Transverse colon (tissue), 4 donors: Measurements from ENCODE around the gene STAT3. TPM values are rescaled to one million over a fixed set of nuclear protein-coding genes. Genes with fewer than 3 reads are reported as not detected.
A peak's percentile ranks its signal among the peaks of the same experiment; 100 is the strongest.
"Not testable (repeated sequence)": the region's sequence is repeated elsewhere in the genome, so short reads cannot be mapped to it uniquely, and the experiment has no call there.

Source experiments
- DNase-seq: peaks from one replicate; pipeline ENCODE4 v3.0.0-alpha.2; 2019
- H3K27ac ChIP-seq, 4 donors: fragments of 200-600 bp; sonication (generic); 2 replicates each; pipeline ENCODE4 v1.5.1; 2016 to 2018; ENCODE audit warnings: inconsistent platforms in 4 of 4
- H3K27me3 ChIP-seq: fragments of 200-600 bp; sonication (generic); 2 replicates; pipeline ENCODE4 v1.5.1; 2017; ENCODE audit warnings: inconsistent platforms
- H3K36me3 ChIP-seq, 4 donors: fragments of 200-600 bp; sonication (generic); 2 replicates each; pipeline ENCODE4 v1.5.1; 2017 to 2019; ENCODE audit warnings: inconsistent platforms in 4 of 4
- H3K4me1 ChIP-seq, 4 donors: fragments of 200-600 bp; sonication (generic); 2 replicates each; pipeline ENCODE4 v1.5.1; 2017 to 2020; ENCODE audit warnings: inconsistent platforms in 4 of 4
- H3K4me3 ChIP-seq, 4 donors: fragments of 200-600 bp; sonication (generic); 1 replicate in 1 of 4; 2 replicates in 3 of 4; pipeline versions ENCODE4 v1.5.1 to v1.6.1; 2017 to 2019; ENCODE audit warnings: inconsistent platforms in 4 of 4
- H3K9me3 ChIP-seq, 2 donors: fragments of 200-600 bp; sonication (generic); 2 replicates each; pipeline ENCODE4 v1.5.1; 2017 to 2019; ENCODE audit warnings: inconsistent platforms in 2 of 2
- CTCF ChIP-seq, 5 experiments: fragments of 200-600 bp in 3 of 5; fragments of 450-650 bp in 2 of 5; sonication (generic) in 3 of 5; IDR thresholded peaks; 1 replicate in 2 of 5; 2 replicates in 3 of 5; pipeline ENCODE4 v1.5.1; 2016 to 2017; ENCODE audit warnings: antibody characterized with exemption in 5 of 5, inconsistent platforms in 3 of 5, mild to moderate bottlenecking in 2 of 5, moderate library complexity in 1 of 5
- EP300 ChIP-seq: sonication (generic); formaldehyde crosslinking; IDR thresholded peaks from one replicate; pipeline ENCODE4 v1.6.1; 2017; ENCODE audit warnings: antibody characterized with exemption, low read depth
- POLR2A ChIP-seq: fragments of 450-650 bp; IDR thresholded peaks from one replicate; pipeline ENCODE4 v1.6.1; 2016; ENCODE audit warnings: antibody characterized with exemption, mild to moderate bottlenecking, moderate library complexity
- POLR2AphosphoS5 ChIP-seq, 3 donors: sonication (generic); formaldehyde crosslinking; IDR thresholded peaks; one replicate each; pipeline ENCODE4 v1.6.1; 2016; ENCODE audit warnings: antibody characterized with exemption in 3 of 3
- WGBS, 2 donors: methylation state at CpG; one replicate each; pipeline ENCODE4 v1.1.5; 2018; ENCODE audit warnings: low coverage in 1 of 2; 5-methylcytosine and 5-hydroxymethylcytosine counted together
- in situ Hi-C, 4 donors: fragments of 200-750 bp; cut with MboI; loops; one replicate each; pipeline versions ENCODE4 v1.15.0 to v1.15.1; 2017; ENCODE audit warnings: low sequenced_read_pairs in 3 of 4, low pct_ligation_motif_present in 1 of 4, low pct_unique_long_range_greater_than_20kb in 1 of 4
- intact Hi-C: fragments of 100-400 bp; cut with DNase I; formaldehyde crosslinking; loops from one replicate; pipeline ENCODE4 v1.15.1; 2023; ENCODE audit warnings: low total_unique reads
- total RNA-seq, 4 donors: library from RNA; depleted of rRNA; stranded (reverse); fragments of >200 nt; gene quantifications; one replicate each; pipeline ENCODE4 v1.1.0, GENCODE V29; 2016

STAT3 gene
- total RNA-seq, 4 donors from 2014 or later, result 110 to 156 (median 130) TPM

- in situ Hi-C loops, result not testable (repeated sequence)
Observed at GRCh38 chr17:42366176-42367023, 21.8 kb downstream of the STAT3 start.

GRCh38 chr17:42365136-42365535 is 23.1 kb downstream of the STAT3 start:
- Histone ChIP-seq H3K27me3 (no peaks in the 10 kb centered on the region), H3K36me3 (peaks cover 0 to 5% (median 0%) of the 10 kb centered on the region in 4 donors), H3K4me1 (peaks cover 31 to 81% (median 38%) of the 10 kb centered on the region in 4 donors), H3K4me3 (no peak overlapping the region), H3K27ac (no peak overlapping the region), H3K9me3 (no peaks in the 10 kb centered on the region)
- intact Hi-C loops (no loop called here), in situ Hi-C loops (no loop called here)
- no peak for DNase-seq
- TF ChIP-seq CTCF (IDR thresholded peaks at IDR 0.05), result no peak
- TF ChIP-seq POLR2A, result no peak
- no peak for TF ChIP-seq EP300
- no peak for TF ChIP-seq POLR2AphosphoS5 (IDR thresholded peaks at IDR 0.05)
- WGBS, 2 donors, result 77 to 80% methylated on average over 3 to 9 of the region's 9 CpGs

More at GRCh38 chr17:42366176-42367023, 21.8 kb downstream of the STAT3 start:
- H3K4me3 ChIP-seq, DNase-seq, H3K36me3 ChIP-seq, H3K27me3 ChIP-seq, H3K9me3 ChIP-seq, intact Hi-C loops: not testable (repeated sequence)
- WGBS, 2 donors, result 82 to 86% methylated on average over 2 to 13 of the region's 13 CpGs
- Histone ChIP-seq H3K4me1 (peaks cover 31 to 75% (median 37%) of the 10 kb centered on the region in 4 donors), H3K27ac (peak overlapping the region in 2 of 4 donors; percentile 0 to 22)

GRCh38 chr17:42363767-42364585 is 24.3 kb downstream of the STAT3 start:
- intact Hi-C loops, result no loop called here
- Histone ChIP-seq H3K9me3 (no peaks in the 10 kb centered on the region), H3K27me3 (no peaks in the 10 kb centered on the region), H3K36me3 (peaks cover 0 to 5% (median 0%) of the 10 kb centered on the region in 4 donors), H3K27ac (peak overlapping the region in 1 of 4 donors; percentile 13), H3K4me3 (no peak overlapping the region), H3K4me1 (peaks cover 31 to 77% (median 38%) of the 10 kb centered on the region in 4 donors)
- no peak for DNase-seq
- TF ChIP-seq POLR2A, result no peak
- in situ Hi-C loops, result no loop called here
- WGBS, 2 donors, result 65 to 75% methylated on average over 6 to 7 of the region's 7 CpGs

GRCh38 chr17:42363231-42363630 is 25.0 kb downstream of the STAT3 start:
- no peak for DNase-seq
- in situ Hi-C loops (no loop called here), intact Hi-C loops (no loop called here)
- 86% methylated on average over 1 of the region's 1 CpG; no CpG with 5 or more reads in 1 of the 2 donors for WGBS, 2 donors
- H3K27me3 ChIP-seq, result no peaks in the 10 kb centered on the region
- H3K27ac ChIP-seq, result no peak overlapping the region
- no peak for TF ChIP-seq CTCF (IDR thresholded peaks at IDR 0.05)
- no peak for TF ChIP-seq EP300
- H3K4me1 ChIP-seq, result peaks cover 31 to 75% (median 36%) of the 10 kb centered on the region in 4 donors
- H3K4me3 ChIP-seq, result no peak overlapping the region
- no peaks in the 10 kb centered on the region for H3K9me3 ChIP-seq
- peaks cover 0 to 5% (median 0%) of the 10 kb centered on the region in 4 donors for H3K36me3 ChIP-seq
